Ovary (tissue), 3 donors: ENCODE measurements around the gene POLN.

ENCODE experiments used
- EP300 ChIP-seq: sonication (generic); formaldehyde crosslinking; IDR thresholded peaks from one replicate; pipeline ENCODE4 v1.6.1; 2017; ENCODE audit warnings: antibody characterized with exemption
- POLR2A ChIP-seq: fragments of 450-650 bp; IDR thresholded peaks from one replicate; pipeline ENCODE4 v1.6.1; 2017; ENCODE audit warnings: antibody characterized with exemption, mild to moderate bottlenecking, moderate library complexity
- TF ChIP-seq, protein P1 (sequence below), 3 donors: fragments of 450-650 bp in 2 of 3; fragments of 200-600 bp in 1 of 3; IDR thresholded peaks; one replicate each; pipeline versions ENCODE4 v1.5.1 to v1.8.0; 2016 to 2022; ENCODE audit warnings: antibody characterized with exemption in 3 of 3, mild to moderate bottlenecking in 1 of 3
- donor health status: DM: no; HTN: no; CAD: no.

GRCh38 chr4:2103843-2104547, 137.9 kb downstream of the POLN start:
- no peak for TF ChIP-seq POLR2A
- TF ChIP-seq, protein P1, sequence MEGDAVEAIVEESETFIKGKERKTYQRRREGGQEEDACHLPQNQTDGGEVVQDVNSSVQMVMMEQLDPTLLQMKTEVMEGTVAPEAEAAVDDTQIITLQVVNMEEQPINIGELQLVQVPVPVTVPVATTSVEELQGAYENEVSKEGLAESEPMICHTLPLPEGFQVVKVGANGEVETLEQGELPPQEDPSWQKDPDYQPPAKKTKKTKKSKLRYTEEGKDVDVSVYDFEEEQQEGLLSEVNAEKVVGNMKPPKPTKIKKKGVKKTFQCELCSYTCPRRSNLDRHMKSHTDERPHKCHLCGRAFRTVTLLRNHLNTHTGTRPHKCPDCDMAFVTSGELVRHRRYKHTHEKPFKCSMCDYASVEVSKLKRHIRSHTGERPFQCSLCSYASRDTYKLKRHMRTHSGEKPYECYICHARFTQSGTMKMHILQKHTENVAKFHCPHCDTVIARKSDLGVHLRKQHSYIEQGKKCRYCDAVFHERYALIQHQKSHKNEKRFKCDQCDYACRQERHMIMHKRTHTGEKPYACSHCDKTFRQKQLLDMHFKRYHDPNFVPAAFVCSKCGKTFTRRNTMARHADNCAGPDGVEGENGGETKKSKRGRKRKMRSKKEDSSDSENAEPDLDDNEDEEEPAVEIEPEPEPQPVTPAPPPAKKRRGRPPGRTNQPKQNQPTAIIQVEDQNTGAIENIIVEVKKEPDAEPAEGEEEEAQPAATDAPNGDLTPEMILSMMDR (IDR thresholded peaks at IDR 0.05), result no peak
- no peak for TF ChIP-seq EP300
